WI38 (cell line): ENCODE data around the gene AQP12A.

Source experiments
- H3K4me3 ChIP-seq: 2 replicates; pipeline ENCODE4 v1.5.1; 2011; ENCODE audit warnings: low read depth, mild to moderate bottlenecking, control low read depth, low read length
- CTCF ChIP-seq: IDR thresholded peaks from 2 replicates; pipeline ENCODE4 v1.5.1; 2012; ENCODE audit warnings: low read depth, mild to moderate bottlenecking, control low read depth, low read length

AQP12A gene

GRCh38 chr2:240707043-240707756 is 15.5 kb downstream of the AQP12A start:
- no peak for TF ChIP-seq CTCF
- H3K4me3 ChIP-seq = no peak overlapping the region

- H3K4me3 ChIP-seq = no peak overlapping the region
- no peak for TF ChIP-seq CTCF
Observed at GRCh38 chr2:240707821-240708220, 16.2 kb downstream of the AQP12A start.

GRCh38 chr2:240708457-240708856 is 16.8 kb downstream of the AQP12A start:
- no peak overlapping the region for H3K4me3 ChIP-seq
- no peak for TF ChIP-seq CTCF

GRCh38 chr2:240711296-240711695 is 19.6 kb downstream of the AQP12A start:
- H3K4me3 ChIP-seq = no peak overlapping the region
- TF ChIP-seq CTCF = no peak

GRCh38 chr2:240711701-240712100 is 20.0 kb downstream of the AQP12A start:
- no peak for TF ChIP-seq CTCF
- H3K4me3 ChIP-seq = no peak overlapping the region

- TF ChIP-seq CTCF = no peak
- no peak overlapping the region for H3K4me3 ChIP-seq
Observed at GRCh38 chr2:240712121-240712520, 20.5 kb downstream of the AQP12A start.

- no peak for TF ChIP-seq CTCF
Observed at GRCh38 chr2:240713071-240713927, 21.6 kb downstream of the AQP12A start.

More at GRCh38 chr2:240713071-240713927, 21.6 kb downstream of the AQP12A start:
- H3K4me3 ChIP-seq = no peak overlapping the region
